ENCODE data around the gene LTBP3.

GRCh38 chr11:65572356-65573051 is 14.3 kb upstream of the LTBP3 start, which contains the start of gene FAM89B:
- TF ChIP-seq POLR2A (IDR thresholded peaks at IDR 0.05) (no peak), EP300 (IDR thresholded peaks at IDR 0.05; ENCODE audit: low read depth) (no peak), POLR2AphosphoS5 (IDR thresholded peaks at IDR 0.05) (peak in 2 of 3 donors; percentile 48 to 73)
- TF ChIP-seq, protein P1, sequence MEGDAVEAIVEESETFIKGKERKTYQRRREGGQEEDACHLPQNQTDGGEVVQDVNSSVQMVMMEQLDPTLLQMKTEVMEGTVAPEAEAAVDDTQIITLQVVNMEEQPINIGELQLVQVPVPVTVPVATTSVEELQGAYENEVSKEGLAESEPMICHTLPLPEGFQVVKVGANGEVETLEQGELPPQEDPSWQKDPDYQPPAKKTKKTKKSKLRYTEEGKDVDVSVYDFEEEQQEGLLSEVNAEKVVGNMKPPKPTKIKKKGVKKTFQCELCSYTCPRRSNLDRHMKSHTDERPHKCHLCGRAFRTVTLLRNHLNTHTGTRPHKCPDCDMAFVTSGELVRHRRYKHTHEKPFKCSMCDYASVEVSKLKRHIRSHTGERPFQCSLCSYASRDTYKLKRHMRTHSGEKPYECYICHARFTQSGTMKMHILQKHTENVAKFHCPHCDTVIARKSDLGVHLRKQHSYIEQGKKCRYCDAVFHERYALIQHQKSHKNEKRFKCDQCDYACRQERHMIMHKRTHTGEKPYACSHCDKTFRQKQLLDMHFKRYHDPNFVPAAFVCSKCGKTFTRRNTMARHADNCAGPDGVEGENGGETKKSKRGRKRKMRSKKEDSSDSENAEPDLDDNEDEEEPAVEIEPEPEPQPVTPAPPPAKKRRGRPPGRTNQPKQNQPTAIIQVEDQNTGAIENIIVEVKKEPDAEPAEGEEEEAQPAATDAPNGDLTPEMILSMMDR (IDR thresholded peaks at IDR 0.05), result no peak

All from transverse colon (tissue), 4 donors.